ENCODE results near the gene MELK. TPM values are rescaled to one million over a fixed set of nuclear protein-coding genes. Genes with fewer than 3 reads are reported as not detected.

Gene MELK
- total and polyA plus RNA-seq, 2 of the 13 experiments (the other 11 are each of a cell fraction or from before 2014, with no cell fraction given) = 16.7 to 50.4 TPM

- TF ChIP-seq HNRNPK (IDR thresholded peaks at IDR 0.05; ENCODE audit: low read depth, low read length, poor library complexity, severe bottlenecking) (no peak), GPBP1L1 (CRISPR knock-in tag; IDR thresholded peaks at IDR 0.05) (no peak), ZFAT (CRISPR knock-in tag; conservative IDR thresholded peaks at IDR 0.05) (no peak), ARHGAP35 (CRISPR knock-in tag; IDR thresholded peaks at IDR 0.05; ENCODE audit: borderline replicate concordance) (no peak), GLI4 (CRISPR knock-in tag; IDR thresholded peaks at IDR 0.05; ENCODE audit: borderline replicate concordance) (peak; percentile 51; the same call in 1 of the 2 replicates), MIER2 (CRISPR knock-in tag; IDR thresholded peaks at IDR 0.05) (no peak), ZNF773 (CRISPR knock-in tag; IDR thresholded peaks at IDR 0.05; ENCODE audit: borderline replicate concordance) (no peak), THAP8 (CRISPR knock-in tag; IDR thresholded peaks at IDR 0.05; ENCODE audit: borderline replicate concordance) (no peak), ZFP90 (CRISPR knock-in tag; IDR thresholded peaks at IDR 0.05; ENCODE audit: borderline replicate concordance) (peak; percentile 42; the same call in 1 of the 2 replicates), ZNF564 (CRISPR knock-in tag; IDR thresholded peaks at IDR 0.05) (0 out of 2 replicates have a peak, but pooled peaks have one; percentile 9), ZNF570 (CRISPR knock-in tag; IDR thresholded peaks at IDR 0.05; ENCODE audit: borderline replicate concordance) (no peak), ZNF703 (CRISPR knock-in tag; IDR thresholded peaks at IDR 0.05; ENCODE audit: borderline replicate concordance) (peak; percentile 58; the same call in 1 of the 2 replicates), ZNF274 (CRISPR knock-in tag; IDR thresholded peaks at IDR 0.05) (peak; percentile 44; the same call in 1 of the 2 replicates), SSRP1 (CRISPR knock-in tag; IDR thresholded peaks at IDR 0.05) (no peak), TBX2 (CRISPR knock-in tag; IDR thresholded peaks at IDR 0.05; ENCODE audit: borderline replicate concordance) (peak; percentile 19; the same call in 1 of the 2 replicates), MEF2D (CRISPR knock-in tag; IDR thresholded peaks at IDR 0.05) (no peak), CSRNP2 (CRISPR knock-in tag; conservative IDR thresholded peaks at IDR 0.05; ENCODE audit: low read depth) (no peak), ZNF790 (CRISPR knock-in tag; IDR thresholded peaks at IDR 0.05; ENCODE audit: borderline replicate concordance) (no peak; the same call in 1 of the 2 replicates)
- TF ChIP-seq, protein P1, sequence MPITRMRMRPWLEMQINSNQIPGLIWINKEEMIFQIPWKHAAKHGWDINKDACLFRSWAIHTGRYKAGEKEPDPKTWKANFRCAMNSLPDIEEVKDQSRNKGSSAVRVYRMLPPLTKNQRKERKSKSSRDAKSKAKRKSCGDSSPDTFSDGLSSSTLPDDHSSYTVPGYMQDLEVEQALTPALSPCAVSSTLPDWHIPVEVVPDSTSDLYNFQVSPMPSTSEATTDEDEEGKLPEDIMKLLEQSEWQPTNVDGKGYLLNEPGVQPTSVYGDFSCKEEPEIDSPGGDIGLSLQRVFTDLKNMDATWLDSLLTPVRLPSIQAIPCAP (CRISPR knock-in tag; IDR thresholded peaks at IDR 0.05; ENCODE audit: low read depth) = no peak
- TF ChIP-seq, protein P2, sequence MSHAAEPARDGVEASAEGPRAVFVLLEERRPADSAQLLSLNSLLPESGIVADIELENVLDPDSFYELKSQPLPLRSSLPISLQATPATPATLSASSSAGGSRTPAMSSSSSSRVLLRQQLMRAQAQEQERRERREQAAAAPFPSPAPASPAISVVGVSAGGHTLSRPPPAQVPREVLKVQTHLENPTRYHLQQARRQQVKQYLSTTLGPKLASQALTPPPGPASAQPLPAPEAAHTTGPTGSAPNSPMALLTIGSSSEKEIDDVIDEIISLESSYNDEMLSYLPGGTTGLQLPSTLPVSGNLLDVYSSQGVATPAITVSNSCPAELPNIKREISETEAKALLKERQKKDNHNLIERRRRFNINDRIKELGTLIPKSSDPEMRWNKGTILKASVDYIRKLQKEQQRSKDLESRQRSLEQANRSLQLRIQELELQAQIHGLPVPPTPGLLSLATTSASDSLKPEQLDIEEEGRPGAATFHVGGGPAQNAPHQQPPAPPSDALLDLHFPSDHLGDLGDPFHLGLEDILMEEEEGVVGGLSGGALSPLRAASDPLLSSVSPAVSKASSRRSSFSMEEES (CRISPR knock-in tag; IDR thresholded peaks at IDR 0.05) = no peak
Measured at GRCh38 chr9:36572515-36573418, at the start of gene MELK (continued).
